HG03064 (cell line): Measurements from ENCODE around the gene SSH3.

Experiments used
- ATAC-seq: cut with Tn5 transposase; IDR thresholded peaks from one replicate; pipeline ENCODE4 v1.9.1; 2021; ENCODE audit warnings: low read depth; ENCODE audit not compliant: unreplicated experiment

SSH3 gene

DNA sequence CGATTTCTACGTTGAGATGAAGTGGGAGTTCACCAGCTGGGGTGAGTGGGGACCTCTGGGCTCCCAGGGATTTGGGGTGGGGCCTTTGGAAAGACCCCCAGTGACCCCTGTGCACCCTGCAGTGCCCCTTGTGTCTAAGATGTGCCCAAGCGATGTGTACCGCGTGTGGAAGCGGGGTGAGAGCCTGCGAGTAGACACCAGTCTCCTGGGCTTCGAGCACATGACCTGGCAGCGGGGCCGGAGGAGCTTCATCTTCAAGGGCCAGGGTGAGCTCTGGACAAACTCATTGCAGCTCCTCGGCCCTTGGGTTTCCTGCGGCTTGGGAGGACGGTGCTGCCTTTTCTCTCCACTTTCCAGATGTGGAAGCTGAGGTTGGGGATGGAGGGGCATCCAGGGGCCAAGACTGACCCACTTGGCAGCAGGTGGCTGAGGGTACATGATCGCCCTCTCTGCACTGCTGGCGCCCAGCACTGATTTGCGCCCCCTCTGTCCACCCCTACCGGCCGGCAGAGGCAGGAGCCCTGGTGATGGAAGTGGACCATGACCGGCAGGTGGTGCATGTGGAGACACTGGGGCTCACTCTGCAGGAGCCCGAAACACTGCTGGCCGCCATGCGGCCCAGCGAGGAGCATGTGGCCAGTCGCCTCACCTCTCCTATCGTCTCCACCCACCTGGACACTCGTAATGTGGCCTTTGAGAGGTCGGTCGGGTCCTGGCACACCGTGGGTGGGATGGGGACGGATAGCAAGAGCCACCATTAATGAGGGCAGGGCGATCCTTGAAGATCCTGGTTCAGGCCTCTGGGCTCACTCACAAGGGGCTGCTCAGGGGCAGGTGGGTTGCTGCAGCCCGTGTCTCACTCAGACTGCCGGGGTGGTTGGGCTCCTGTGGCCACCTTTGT lies 11.6 kb upstream of the SSH3 start:
- no peak for ATAC-seq

DNA sequence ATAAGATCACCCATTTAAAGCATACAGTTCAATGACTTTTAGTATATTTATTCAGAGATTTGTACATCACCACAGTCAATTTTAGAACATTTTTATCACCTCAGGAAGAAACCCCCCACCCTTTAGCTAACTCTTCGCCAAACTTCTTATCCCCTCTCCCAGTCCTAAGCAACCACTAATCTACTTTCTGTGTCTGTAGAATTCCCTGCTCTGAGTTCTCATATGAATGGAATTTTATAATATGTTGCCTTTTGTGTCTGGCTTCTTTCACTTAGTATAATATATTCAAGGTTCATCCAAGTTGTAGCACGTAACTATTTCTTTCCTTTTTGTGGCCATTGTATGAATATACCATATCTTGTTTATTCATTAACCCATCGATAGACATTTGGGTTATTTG lies 10.7 kb upstream of the SSH3 start:
- no peak for ATAC-seq

DNA sequence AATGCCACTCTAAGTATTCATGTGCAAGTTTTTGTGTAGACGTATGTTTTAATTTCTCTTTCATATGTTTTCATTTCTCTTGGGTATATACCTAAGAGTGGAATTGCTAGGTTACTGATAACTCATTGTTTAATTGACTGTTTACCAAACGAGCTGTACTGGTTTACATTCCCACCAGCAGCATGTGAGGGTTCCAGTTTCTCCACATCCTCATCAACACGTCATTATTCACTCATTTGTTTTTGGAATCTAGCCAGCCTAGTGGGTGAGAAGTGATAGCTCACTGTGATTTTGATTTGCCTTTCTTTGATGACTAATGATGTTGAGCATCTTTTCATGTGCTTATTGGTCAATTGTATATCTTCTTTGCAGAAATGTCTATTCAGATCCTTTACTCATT lies 10.2 kb upstream of the SSH3 start:
- no peak for ATAC-seq

DNA sequence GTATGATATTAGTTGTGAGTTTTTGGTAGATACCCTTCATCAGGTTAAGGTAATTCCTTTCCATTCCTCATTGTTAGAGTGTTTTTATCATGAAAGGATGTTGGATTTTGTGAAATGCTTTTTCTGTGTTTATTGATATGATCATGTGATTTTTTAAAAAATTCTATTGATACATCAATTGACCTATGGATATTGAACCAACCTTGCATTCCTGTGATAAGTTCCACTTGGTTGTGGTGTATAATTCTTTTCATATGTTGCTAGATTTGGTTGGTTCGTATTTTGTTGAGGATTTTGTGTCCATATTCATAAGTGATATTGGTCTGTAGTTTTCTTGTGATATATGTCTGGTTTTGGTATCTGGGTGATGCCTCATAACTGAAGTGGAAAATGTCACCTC lies 7.5 kb upstream of the SSH3 start:
- no peak for ATAC-seq

DNA sequence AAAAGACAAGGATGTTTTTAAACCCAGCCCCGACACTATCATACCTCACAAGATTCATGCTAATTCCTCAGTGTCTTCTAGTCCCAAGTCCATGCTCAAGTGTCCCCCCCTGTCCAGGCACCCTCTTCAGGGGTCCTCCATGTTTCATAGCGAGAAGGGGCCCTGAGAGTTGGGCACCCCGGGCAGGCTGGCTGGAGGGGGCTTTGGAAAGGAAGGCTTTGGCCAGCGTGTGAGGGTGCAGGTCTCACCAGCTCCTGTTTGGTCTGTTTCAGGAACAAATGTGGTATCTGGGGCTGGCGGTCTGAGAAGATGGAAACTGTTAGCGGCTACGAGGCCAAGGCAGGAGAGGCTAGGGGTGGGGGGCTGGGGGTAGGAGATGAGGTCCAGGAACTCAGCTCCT lies 4.5 kb upstream of the SSH3 start:
- ATAC-seq, result no peak

DNA sequence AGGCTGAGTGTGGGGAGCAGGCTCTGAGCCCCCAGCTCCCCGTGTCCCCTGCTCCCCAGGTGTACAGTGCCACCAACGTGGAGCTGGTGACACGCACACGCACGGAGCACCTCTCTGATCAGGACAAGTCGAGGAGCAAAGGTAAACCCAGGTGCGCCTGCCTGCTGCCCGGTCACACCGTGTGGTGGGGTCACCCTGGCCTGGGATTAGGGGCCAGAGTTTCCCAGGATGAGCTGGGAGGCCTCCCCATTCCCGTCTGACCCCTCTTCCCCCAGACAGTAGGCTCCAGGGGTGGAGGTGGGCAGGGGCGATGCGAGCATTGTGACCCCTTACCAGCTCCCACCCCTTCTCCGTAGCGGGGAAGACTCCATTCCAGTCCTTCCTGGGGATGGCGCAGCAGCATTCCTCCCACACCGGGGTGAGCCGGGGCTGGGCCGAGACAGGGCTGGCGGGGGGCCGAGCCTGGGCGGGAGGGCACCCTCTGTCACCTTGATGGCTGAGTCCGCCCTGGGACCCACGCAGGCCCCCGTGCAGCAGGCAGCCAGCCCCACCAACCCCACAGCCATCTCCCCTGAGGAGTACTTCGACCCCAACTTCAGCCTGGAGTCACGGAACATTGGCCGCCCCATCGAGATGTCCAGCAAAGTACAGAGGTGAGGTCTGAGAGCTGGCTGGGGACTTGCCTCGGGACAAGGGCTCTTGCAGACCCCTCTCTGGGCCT lies 3.7 kb upstream of the SSH3 start:
- ATAC-seq, result no peak

DNA sequence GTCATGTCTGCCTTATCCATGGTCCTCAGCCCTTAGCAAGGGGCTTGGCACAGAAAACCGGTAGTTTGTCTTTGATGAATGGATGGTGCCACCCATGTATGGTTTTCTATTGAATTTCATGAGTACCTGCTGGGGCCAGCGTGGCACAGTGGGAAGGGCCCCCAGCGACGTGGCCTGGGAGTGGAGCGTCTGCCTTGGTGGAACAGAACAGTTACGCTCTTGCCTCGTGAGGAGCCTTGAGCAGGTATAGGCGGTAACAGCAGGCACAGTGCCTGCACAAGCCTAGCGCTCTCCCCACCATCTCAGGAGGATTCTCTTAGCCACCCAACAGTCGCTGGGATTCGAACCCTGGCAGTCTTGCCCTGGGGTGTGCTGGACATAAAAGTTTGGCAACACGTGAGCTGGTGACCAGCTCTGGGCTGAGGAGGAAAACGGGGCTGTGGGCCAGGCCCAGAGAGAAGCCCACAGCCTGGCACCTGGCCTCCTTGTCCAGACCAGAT lies 3.0 kb upstream of the SSH3 start:
- no peak for ATAC-seq

DNA sequence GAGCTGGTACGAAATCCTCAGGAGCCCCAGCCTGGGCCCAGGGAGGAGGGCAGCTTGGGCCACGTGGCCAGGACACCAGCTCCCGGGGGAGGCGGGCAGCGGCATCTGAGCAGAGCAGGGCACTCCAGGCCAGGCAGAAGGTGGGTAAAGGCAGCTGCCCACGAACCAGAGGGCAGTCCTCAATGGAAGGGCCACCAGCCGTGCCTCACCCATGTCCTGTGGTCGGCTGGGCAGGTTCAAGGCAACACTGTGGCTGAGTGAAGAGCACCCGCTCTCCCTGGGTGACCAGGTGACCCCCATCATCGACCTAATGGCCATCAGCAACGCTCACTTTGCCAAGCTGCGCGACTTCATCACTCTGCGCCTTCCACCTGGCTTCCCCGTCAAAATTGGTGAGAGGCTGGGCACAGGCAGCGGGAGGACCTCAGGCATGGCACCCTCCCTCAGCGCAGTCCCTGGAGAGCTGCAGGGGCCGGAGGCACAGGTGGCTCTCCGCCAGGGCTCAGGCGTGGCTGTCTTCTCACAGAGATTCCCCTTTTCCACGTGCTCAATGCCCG lies 2.5 kb upstream of the SSH3 start:
- ATAC-seq, result no peak

DNA sequence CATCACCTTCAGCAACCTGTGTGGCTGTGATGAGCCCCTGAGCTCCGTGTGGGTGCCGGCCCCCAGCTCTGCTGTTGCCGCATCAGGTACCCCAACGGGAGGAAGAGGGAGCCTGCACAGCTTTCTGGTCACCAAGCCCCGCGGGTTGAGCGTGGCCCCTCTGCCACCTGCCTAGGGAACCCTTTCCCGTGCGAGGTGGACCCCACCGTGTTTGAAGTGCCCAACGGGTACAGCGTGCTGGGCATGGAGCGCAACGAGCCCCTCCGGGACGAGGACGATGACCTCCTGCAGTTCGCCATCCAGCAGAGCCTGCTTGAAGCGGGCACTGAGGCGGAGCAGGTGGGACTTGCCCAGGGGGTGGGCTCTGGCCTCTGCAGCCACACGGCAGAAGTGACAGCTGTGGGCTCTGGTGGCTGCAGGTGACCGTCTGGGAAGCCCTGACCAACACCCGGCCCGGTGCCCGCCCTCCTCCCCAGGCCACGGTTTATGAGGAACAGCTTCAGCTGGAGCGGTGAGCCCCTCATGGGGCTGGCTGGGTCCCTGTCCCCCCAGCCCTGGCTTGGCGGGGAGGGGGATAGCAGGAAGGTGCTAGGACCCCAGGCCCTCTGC lies 1.9 kb upstream of the SSH3 start:
- no peak for ATAC-seq

DNA sequence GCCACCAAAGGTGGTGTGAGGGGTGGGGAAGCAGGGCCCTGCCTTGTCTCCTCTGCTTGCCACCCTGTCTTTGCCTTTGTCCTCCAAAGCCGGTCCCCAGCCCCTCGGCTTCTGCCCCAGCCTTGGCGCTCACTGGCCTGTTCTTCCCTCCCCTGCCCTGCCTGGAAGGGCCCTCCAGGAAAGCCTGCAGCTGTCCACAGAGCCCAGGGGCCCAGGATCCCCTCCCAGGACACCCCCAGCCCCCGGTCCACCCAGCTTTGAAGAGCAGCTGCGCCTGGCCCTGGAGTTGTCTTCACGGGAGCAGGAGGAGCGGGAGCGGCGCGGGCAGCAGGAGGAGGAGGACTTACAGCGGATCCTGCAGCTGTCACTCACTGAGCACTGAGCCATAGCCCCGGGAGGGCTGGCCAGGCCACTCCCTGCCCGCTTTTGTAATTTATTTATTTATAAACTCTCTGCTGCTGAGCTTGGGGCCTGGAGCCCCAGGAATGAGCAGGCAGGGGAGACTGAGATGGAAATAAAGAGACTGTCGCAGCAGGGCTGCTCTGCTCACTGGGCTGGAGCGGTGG lies 1.3 kb upstream of the SSH3 start:
- no peak for ATAC-seq

DNA sequence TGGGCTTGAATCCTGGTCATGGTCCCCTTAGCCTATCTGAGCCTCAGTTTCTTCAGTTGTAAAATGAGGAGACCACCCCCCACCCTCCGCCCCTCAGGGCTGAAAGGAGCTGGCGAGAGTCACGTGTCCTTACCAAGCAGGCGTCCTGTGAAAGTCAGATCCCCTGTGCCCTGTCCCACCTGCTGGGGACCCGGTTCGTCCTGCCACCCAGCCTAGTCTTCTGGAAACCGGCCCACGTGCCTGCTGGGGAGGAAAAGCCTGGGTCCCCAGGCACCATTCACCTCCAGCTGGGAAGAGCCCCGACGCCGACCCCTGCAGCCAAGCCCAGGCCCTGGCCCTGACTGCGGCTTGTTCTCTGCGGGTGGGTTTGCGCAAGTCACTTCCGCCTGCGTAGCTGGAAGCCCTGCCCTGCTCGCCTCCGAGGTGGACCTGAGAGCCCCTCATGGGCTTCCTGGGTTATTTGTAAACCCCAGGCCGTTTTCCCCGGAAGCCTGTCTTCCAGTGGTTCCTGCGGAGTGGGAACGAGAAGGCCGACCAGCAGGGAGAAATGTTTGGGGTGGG lies 679 bp upstream of the SSH3 start:
- ATAC-seq, result no peak

DNA sequence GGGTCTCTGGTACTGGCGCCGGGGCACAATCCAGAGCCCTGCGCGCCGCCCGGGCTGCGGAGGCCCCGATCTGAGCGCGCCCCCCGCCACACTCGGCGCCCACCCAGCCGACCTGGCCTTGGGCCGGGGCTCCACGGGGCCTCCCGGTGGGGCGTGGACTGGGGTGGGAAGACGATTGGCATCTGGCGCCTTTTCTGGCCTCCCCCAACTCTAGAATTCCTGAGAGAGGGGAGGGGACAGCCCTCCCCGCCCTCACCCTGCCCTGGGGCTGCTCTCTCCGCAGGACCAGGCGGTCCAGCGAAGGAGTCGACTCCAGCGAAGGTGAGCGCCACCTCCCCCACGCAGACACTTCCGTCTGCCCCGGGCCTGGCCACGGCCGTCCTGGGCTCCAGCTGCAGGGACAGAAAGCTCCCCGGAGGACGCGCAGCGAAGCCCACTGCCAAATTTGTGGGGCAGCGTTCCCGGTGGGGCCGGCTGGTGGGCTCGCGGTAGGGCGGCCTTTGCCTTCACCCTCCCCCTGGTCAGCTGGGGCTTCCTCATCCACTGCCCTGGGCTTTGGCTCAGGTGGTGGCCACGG lies 593 bp downstream of the SSH3 start:
- ATAC-seq, result no peak

DNA sequence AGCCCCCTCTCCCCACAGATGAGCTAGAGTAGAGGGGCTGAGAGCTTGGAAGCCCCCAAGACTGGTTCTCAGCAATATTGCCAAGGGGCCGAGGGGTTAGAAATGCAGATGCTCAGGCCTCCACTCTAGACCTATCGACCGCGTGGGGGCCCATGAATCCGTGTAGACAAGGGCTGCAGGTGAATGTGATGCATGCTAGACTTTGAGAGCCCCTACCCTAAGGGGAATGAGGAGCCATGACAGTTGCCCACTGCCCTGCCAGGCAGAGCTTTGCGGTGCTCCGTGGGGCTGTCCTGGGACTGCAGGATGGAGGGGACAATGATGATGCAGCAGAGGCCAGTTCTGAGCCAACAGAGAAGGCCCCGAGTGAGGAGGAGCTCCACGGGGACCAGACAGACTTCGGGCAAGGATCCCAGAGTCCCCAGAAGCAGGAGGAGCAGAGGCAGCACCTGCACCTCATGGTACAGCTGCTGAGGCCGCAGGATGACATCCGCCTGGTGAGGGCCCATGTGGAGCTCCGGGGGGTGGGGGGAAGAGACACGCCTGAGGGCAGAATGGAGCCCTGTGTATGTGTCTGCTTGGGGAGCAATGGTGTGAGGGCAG lies 1.3 kb downstream of the SSH3 start:
- no peak for ATAC-seq

DNA sequence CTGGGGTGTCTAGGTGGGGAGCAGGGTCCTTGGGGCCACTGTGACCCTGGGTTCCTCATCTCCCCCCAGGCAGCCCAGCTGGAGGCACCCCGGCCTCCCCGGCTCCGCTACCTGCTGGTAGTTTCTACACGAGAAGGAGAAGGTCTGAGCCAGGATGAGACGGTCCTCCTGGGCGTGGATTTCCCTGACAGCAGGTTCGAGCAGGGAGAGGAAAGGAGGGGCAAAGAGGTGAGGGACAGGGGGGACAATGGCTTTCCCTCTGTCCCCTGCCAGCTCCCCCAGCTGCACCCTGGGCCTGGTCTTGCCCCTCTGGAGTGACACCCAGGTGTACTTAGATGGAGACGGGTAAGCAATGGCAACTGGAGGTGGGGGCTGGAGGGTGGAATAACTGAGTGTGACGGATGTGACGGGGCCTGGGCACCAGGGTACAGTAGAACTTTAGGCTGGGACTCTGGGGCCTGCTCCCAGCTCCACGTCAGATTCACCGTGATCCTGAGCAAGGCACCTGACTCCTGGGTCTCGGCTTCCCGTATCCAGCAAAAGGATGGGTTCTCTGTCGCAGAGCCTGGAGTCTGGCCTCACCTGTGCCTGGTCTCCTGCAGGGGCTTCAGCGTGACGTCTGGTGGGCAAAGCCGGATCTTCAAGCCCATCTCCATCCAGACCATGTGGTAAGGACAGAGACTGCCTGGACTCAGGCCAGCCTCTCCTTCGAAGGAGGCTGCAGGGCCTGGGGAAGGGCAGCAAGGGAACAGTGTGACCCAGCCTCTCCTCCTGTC lies 3.6 kb downstream of the SSH3 start:
- no peak for ATAC-seq

DNA sequence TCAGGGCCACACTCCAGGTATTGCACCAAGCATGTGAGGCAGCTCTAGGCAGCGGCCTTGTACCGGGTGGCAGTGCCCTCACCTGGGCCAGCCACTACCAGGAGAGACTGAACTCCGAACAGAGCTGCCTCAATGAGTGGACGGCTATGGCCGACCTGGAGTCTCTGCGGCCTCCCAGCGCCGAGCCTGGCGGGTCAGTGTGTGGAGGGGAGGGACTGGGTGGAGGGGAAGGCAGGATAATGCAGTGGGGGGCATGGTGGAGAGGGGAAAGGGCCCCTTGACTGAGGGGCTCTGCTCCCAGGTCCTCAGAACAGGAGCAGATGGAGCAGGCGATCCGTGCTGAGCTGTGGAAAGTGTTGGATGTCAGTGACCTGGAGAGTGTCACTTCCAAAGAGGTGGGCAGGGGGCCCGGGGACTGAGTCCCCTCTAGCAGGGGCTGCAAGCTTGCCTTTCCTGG lies 4.2 kb downstream of the SSH3 start:
- ATAC-seq, result no peak

DNA sequence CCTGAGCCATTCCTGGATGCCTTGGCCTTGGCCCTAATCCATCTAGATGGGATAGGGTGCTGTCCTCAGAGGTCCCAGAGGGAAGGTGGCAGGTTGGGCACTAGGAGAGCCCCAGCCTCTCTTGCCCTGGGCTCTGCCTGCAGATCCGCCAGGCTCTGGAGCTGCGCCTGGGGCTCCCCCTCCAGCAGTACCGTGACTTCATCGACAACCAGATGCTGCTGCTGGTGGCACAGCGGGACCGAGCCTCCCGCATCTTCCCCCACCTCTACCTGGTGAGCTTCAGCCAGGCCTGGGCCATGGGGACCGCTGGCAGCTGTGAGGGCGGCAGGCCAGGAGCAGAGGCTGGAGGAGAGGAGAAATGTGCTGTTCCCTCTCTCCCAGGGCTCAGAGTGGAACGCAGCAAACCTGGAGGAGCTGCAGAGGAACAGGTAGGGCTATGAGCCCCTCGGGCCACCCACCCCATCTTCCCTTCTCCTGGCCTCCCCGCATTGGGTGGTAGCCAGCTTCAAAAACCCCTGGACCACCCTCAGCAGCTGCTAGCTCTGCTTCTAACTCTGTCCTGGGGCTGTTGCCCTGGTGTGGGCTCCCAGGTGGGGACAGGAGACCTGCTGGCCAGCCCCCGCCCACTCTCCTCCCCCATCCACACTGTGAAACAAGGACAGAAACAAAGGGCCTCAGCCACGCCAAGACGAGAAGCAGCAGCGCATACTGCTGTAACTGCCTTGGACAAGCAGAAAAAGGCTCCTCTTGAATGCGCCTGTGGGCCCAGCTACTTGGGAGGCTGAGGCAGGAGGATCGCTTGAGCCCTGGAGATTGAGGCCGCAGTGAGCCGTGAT lies 4.9 kb downstream of the SSH3 start:
- no peak for ATAC-seq

DNA sequence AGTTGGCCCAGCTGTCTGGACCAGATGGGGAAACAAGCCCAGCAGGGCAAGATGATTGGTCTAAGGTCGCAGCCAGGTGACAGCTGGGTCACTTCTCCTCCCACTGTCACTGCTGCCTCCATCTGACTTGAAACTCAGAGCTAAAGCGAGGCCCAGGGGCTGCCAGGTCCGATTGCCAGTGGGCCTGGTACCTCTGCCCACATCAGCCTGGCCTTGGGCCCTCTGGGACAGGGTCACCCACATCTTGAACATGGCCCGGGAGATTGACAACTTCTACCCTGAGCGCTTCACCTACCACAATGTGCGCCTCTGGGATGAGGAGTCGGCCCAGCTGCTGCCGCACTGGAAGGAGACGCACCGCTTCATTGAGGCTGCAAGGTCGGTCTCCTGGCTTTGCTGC lies 5.8 kb downstream of the SSH3 start:
- no peak for ATAC-seq

DNA sequence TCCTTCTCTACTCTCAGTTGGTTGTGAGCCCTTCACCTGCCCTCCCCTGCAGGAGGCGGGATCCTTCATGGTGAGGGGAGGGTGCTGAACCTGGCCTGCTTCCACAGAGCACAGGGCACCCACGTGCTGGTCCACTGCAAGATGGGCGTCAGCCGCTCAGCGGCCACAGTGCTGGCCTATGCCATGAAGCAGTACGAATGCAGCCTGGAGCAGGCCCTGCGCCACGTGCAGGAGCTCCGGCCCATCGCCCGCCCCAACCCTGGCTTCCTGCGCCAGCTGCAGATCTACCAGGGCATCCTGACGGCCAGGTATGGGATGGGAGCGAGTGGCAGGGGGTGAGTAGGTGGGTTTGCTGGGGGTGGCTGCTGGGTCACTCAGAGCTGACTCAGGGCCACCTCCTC lies 6.3 kb downstream of the SSH3 start:
- ATAC-seq, result no peak
